Heart left ventricle (tissue), 13 donors: ENCODE measurements around the gene MAML2.

ENCODE experiments used
- CTCF ChIP-seq, 12 donors: fragments of 200-600 bp; sonication (generic) in 4 of 12; IDR thresholded peaks; one replicate each; pipeline versions ENCODE4 v1.5.0 to v1.8.0; 2018 to 2022; ENCODE audit warnings: antibody characterized with exemption in 12 of 12, mild to moderate bottlenecking in 5 of 12
- POLR2A ChIP-seq, 2 donors: fragments of 450-650 bp; IDR thresholded peaks; one replicate each; pipeline ENCODE4 v1.6.1; 2017; ENCODE audit warnings: antibody characterized with exemption in 2 of 2, mild to moderate bottlenecking in 2 of 2, moderate library complexity in 2 of 2
- donor health status: ischemic (EF 13 %, LVEDD 7.1; RV severe dilation, severe dysfunction).
- donor health status: DM: no; HTN: yes; CAD: no.
- donor health status: DM: no; HTN: no; CAD: no.
- donor health status: ischemic (EF 25% LVEDD 6.9; RV normal size, moderate dysfunction).
- donor health status: ischemic (EF 25% LVEDD 5.7; RV mildly dilated, moderate dysfunction).
- donor health status: ischemic (EF 35%, LVEDD 5.7; RV mildly dilated, moderate dysfunction).
- donor health status: nonischemic (EF 11% LVEDD 7.7; RV severe dilation, severe dysfunction).
- donor health status: DM: yes; HTN: yes; CAD: no.
- donor health status: PGD.
- donor health status: ischemic (EF 29% LVEDD 5.4; RV normal size, mild dysfunction).
- donor health status: nonischemic (EF 23%, LVEDD 6.1; RV moderate dilation, normal function).

DNA sequence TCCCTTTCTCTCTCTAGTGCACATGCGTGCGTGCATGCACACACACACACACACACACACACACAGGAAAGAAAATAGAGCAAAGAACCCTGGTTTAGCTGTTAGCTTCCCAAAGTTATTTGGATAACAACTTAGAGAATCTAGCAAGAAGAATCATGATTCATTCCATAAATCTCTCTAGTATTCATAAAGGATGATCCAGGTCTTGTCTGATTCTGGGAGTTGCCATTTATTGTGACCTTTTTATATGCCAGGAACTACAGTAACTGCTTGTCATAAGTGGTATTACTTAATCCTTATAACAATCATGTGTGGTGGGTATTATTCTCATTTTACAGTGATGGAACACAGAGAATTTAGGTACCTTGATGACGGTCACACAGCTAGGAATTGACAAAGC, 277.6 kb downstream of the MAML2 start:
- no peak for TF ChIP-seq CTCF (IDR thresholded peaks at IDR 0.05)
- no peak for TF ChIP-seq POLR2A (IDR thresholded peaks at IDR 0.05)
